HG02642 (cell line): ENCODE results near the gene CYP2C19.
"Not testable (repeated sequence)": the region's sequence is repeated elsewhere in the genome, so short reads cannot be mapped to it uniquely, and the experiment has no call there.

Experiments
- ATAC-seq: cut with Tn5 transposase; IDR thresholded peaks from one replicate; pipeline ENCODE4 v1.9.1; 2021; ENCODE audit warnings: mild to moderate bottlenecking; ENCODE audit not compliant: unreplicated experiment, poor library complexity

Gene CYP2C19

DNA sequence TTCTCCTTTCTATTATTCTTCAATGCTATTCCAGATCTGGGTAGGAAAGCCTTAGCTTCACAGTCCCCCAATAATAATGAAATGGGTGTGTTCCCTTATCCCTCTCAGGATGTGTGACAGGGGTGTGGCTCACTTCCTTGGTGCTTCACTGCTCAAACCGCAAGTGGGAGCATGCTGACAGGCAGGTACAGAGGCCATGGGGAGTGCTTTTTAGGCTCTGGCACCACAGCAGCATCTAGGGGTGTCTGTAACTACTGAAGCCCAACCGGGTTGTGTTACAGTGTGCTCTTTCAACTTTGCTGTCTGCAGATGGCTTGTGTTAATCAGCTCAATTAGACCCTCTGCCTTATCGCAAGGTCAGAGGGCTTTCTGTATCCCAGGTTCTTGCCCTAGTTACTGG, 96.6 kb downstream of the CYP2C19 start:
- no peak for ATAC-seq

DNA sequence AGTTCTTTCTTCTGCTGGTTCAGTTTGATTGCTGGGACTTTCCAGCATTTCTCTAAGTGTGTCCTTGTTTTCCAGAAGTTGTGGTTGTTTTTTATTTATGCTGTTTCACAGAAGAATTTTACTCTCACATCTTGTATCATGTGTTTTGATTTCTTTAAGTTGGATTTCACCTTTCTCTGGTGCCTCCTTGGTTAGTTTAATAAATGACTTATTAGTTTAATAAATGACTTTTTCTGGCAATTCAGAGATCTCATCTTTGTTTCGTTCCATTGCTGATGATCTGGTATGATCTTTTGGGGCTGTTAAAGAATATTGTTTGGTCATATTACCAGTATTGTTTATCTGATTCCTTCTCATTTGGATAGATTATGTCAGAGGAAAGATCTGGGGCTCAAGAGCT, 116.2 kb downstream of the CYP2C19 start:
- no peak for ATAC-seq

DNA sequence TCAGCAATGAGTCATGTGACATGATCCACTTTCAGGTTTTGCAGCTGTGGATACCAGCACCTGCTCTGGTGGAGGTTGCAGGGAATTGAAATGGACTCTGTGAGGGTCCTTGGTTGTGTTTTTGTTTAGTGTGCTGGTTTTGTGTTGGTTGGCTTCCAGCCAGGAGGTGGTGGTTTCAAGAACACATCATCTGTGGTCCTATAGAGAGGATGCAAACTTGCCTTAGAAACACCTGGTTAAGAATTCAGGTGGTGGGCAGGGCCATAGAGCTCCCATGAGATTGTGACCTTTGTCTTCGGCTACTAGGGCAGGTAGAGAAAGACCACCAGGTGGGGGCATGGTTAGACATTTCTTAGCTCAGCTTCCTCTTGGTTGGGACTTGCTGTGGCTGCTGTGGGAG, 116.7 kb downstream of the CYP2C19 start:
- no peak for ATAC-seq

DNA sequence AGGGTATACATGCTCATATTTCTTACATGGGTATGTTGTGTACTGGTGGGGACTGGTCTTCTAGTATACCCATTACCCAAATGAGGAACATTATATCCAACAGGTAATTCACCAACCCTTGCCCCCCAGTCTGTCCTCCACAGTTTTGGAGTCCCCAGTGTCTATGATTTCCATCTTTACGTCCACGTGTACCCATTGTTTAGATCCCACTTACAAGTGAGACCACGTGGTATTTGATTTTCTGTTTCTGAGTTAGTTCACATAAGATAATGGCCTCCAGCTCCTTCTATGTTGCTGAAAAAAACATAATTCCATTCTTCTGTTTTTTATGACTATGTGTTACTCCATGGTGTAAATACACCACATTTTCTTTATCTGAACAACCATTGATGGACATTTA, 126.6 kb downstream of the CYP2C19 start:
- no peak for ATAC-seq

DNA sequence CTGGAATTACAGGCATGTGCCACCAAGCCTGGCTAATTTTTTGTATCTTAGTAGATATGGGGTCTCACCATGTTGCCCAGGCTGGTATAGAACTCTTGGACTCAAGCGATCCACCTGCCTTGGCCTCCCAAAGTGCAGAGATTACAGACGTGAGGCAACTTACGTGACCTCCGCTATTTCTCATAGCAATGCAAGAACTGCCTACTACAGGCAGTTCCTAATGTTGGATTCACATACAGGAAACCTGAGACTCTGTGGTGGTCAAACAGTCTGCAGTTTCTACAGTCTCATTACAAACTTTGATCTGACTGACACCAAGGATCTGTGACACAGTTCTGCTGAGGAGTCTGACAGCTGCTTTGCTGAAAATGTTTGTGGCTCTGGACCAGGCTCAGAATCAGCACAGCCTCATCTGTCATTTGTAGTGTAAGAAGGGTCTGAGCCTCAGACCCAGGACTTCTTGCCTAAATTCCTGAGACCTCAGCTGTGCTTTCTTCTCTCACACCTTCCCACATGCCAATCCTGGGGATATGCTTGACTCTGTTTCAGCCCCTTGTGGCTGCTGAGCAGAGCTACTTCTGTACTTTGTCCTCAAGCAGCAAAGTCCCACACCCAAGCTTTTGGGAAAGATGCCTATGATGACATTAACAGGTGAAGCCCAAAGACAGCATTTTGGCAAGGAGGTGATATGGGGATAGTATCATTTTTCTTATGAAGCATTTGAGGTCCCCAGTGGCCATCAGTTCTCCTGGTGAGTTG, 128.0 kb downstream of the CYP2C19 start:
- ATAC-seq = no peak

DNA sequence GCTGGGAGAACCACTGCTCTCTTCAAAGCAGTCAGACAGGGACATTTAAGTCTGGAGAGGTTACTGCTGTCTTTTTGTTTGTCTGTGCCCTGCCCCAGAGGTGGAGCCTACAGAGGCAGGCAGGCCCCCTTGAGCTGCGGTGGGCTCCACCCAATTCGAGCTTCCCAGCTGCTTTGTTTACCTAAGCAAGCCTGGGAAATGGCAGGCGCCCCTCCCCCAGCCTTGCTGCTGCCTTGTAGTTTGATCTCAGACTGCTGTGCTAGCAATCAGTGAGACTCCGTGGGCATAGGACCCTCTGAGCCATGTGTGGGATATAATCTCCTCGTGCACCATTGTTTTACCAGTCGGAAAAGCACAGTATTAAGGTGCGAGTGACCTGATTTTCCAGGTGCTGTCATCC, 135.9 kb downstream of the CYP2C19 start:
- ATAC-seq = not testable (repeated sequence)

DNA sequence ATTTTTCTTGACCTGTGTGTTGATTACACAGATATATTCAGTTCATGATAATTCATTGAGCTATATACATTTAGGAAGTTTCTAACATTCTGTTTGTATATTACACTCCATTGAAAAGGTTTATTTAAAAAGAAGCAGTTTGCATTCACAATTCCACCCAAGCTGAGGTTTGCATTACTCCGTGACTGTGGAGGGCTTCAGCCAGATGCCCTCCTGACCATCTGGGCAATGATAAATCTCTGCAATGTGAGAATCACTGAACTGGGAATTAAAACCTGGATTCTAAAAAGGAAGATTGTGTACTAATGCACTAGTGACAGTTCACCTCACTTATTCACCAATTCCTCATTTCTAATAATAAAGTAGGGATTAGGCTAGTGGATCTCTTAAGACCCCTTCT, 139.6 kb downstream of the CYP2C19 start:
- ATAC-seq = no peak

DNA sequence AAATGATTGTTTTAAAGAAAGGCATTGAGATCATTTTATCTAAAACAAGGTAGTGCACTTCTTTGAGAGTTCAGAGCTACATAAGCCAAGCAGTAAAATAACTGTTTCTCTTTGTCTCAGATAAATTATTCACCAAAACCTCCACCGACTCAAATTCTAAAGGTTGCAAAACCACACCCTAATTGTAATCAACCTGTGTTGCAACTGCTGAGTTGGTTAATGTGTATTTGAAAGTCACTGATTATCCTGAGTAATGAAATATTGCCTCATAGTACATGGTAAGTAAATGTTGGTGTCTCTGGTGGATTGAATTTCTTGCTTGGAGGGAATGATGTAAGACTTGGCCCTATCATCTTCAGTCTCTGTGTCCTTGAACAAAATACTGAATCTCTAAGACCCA, 140.1 kb downstream of the CYP2C19 start:
- no peak for ATAC-seq
